GM19328 (cell line): ENCODE results near the gene CENPC.
"Not testable (repeated sequence)": the region's sequence is repeated elsewhere in the genome, so short reads cannot be mapped to it uniquely, and the experiment has no call there.

Source experiments
- ATAC-seq: cut with Tn5 transposase; IDR thresholded peaks from one replicate; pipeline ENCODE4 v1.9.1; 2021; ENCODE audit warnings: mild to moderate bottlenecking, moderate library complexity; ENCODE audit not compliant: unreplicated experiment

Gene CENPC

GRCh38 chr4:67550857-67551256, 5.6 kb upstream of the CENPC start:
- peak; percentile 21 for ATAC-seq

- ATAC-seq = peak; percentile 45
Observed at GRCh38 chr4:67550451-67550850, 5.1 kb upstream of the CENPC start.

GRCh38 chr4:67549123-67549522, 3.8 kb upstream of the CENPC start:
- ATAC-seq = peak; percentile 19

DNA sequence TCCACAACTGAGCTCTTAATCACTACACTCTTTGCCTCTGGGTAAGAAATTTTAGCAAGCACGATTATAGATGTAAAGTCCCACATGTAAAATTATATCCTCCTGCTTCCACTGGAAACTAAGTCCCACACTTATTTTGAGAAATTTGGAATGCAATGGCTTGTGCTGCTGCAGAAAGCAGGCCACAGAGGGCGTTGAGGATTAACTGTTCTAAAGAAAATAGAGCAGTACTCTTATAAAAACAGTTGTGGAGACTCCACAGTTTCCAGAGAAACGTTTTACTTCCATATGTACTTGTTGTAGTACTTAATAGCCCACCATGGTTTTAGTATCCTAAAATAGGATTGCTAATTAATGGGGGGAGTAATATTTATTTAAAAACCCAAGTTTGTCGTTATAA, 1.7 kb upstream of the CENPC start:
- ATAC-seq = no peak

GRCh38 chr4:67546004-67546356, 677 bp upstream of the CENPC start:
- ATAC-seq = no peak

DNA sequence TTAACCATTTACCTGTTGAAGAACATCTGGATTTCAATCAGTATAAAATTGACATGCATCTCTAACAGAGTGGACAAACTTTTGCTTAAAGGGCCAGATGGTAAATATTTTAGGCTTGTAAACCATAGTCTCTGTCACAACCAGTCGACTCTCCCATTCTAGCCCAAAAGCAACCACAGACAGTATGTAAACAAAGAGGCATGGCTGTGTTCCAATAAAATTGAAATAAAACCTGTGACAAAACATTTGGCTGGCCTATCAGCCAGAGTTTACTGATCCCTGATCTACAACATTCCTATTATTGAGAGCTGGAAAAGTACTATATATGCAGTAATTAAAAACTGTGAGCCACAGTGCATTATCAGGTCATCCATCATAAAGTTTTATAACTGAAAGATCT, 3.2 kb downstream of the CENPC start:
- ATAC-seq = no peak

GRCh38 chr4:67539830-67540229, 5.5 kb downstream of the CENPC start:
- no peak for ATAC-seq

- no peak for ATAC-seq
Observed at GRCh38 chr4:67535280-67535840, 9.9 kb downstream of the CENPC start.

DNA sequence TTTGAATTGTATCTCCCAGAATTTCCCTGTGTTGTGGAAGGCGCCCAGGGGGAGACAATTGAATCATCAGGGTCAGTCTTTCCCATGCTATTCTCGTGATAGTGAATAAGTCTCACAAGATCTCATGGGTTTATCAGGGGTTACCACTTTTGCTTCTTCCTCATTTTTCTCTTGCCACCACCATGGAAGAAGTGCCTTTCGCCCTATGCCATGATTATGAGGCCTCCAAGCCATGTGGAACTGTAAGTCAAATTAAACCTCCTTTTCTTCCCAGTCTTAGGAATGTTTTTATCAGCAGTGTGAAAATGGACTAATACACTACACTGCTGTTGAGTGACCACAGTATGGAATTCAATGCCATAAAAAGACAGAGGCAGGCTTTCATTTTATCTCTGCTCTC, 12.2 kb downstream of the CENPC start:
- no peak for ATAC-seq

DNA sequence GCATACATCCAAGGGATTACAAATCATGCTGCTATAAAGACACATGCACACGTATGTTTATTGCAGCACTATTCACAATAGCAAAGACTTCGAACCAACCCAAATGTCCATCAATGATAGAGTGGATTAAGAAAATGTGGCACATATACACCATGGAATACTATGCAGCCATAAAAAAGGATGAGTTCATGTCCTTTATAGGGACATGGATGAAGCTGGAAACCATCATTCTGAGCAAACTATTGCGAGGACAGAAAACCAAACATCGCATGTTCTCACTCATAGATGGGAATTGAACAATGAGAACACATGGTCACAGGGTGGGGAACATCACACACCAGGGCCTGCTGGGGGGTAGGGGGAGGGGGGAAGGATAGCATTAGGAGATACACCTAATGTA, 12.9 kb downstream of the CENPC start:
- ATAC-seq = not testable (repeated sequence)

GRCh38 chr4:67531379-67531962, 13.8 kb downstream of the CENPC start:
- no peak for ATAC-seq

GRCh38 chr4:67524140-67524539, 21.2 kb downstream of the CENPC start:
- not testable (repeated sequence) for ATAC-seq

DNA sequence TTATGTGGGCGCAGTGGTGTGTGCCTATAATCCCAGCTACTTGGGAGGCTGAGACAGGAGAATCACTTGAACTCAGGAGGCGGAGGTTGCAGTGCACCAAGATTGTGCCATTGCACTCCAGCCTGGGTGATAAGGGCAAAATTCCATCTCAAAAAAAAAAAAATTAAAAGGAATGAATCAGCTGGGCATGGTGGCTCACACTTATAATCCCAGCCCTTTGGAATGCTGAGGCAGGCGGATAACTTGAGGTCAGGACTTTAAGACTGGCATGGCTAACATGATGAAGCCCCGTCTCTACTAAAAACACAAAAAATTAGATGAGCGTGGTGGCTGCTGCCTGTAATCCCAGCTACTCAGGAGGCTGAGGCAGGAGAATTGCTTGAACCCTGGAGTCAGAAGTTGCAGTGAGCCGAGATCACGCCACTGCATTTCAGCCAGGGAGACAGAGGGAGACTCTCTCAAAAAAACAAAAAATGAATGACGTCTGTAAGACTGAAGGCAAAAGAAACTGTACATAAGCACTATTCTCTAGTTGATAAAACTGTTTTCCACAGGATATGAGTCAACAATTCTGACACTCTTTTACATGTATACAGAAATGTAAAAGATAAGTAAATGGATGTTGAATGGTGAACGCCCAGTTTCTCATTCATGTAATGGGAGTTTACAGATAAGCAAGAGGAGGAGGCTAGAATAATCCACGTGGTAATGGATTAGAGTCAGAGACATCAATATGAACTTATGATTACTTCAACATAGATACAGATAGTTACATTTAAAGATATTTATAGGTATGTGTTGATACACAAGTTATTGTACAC, 22.2 kb downstream of the CENPC start:
- no peak for ATAC-seq

DNA sequence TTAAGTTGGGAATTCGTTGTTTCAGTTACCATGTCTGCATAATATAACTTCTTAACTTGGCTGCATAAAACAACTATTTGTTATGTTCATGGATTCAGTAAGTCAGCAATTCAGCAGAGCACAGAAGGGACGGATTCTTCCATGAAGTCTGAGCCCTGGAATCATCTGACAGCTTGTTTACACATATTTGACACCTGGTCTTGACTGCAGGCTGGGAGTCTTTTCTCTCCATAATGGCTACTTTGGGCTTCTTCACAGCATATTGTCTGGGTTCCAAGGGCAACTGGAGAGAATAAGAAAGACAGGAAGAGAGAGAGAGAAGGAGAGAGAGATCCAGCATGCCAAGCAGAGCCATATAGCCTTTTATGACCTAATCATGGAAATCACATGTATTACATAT, 23.1 kb downstream of the CENPC start:
- ATAC-seq = no peak

DNA sequence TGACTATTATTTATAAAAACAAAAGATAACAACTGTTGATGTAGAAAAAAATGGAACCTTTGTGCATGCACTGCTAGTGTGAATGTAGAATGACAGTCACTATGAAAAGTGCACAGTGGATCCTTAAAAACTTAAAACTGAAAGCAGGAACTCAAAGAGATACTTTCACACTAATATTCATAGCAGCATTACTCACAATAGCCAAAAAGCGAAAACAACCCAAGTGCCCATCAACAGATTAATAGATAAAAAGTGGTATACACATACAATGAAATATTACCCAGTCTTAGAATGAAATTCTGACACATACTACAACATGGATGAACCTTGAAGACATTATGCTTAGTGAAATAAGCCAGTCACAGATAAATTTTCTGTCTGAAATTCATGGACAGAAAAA, 23.8 kb downstream of the CENPC start:
- ATAC-seq = no peak

GRCh38 chr4:67520141-67520540, 25.2 kb downstream of the CENPC start:
- ATAC-seq = no peak

DNA sequence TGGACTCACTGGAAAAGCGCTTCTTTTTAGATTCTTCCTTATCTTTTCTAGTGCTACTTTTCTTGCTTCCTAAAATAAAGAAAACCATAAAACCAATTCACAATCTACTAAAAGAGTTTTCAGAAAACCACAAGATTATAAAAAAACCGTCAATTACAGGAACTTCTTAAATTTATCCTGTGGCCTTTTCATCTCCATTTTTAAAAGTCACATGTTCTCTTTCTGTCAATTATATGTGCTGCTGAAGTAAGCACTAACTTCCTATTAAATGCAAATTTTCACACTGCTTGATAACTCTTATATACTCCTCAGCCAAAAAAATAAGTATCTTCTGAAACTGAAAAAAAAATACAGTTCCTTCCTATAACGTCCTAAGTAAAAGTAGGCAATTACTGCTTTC, 32.8 kb downstream of the CENPC start:
- no peak for ATAC-seq

GRCh38 chr4:67500373-67500772, 44.9 kb downstream of the CENPC start:
- no peak for ATAC-seq

DNA sequence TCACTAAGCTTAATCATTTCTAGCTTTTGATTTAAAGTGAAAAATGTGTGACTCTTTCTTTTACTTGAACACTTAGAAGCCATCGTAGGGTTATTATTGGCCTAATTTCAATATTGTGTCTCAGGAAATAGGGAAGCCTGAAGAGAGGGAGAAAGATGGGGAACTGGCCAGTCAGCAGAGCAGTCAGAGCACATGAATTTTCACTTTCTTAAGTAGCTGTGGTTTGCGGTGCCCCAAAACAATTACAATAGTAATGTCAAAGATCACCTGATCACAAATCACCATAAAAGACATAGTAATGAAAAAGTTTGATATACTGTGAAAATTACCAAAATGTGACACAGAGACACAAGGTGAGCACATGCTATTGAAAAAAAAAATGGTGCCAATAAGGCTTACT, 45.5 kb downstream of the CENPC start:
- no peak for ATAC-seq

GRCh38 chr4:67483868-67484602, 61.3 kb downstream of the CENPC start:
- ATAC-seq = no peak

DNA sequence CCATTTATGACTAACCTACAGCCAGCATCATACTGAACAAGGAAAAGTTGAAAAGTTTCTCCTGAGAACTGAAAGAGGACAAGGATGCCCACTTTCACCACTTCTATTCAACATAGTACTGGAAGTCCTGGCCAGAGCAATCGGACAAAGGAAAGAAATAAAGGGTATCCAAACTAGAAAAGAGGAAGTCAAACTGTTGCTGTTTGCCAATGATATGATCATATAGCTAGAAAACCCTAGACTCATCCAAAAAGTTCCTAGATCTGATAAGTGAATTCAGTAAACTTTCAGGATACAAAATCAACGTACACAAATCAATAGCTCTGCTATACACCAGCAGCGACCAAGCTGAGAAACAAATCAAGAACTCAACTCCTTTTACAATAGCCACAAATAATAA, 64.5 kb downstream of the CENPC start:
- ATAC-seq = no peak

DNA sequence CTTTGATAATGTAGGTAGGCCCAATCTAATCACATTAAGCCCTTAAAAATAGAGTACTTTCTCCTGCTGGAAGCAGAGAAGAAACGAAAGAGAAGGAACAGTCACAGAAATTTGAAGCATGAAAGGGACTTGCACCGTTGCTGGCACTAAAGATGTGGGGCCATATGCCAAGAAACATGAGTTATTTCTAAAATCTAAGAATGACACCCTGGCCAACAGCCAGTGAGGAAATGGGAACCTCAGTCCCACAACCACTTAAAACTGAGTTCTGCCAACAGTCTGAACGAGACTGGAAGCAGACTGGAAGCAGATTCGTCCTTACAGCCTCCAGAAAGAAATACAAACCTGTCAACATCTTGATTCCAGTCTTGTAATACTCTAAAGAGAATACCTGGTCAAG, 70.1 kb downstream of the CENPC start:
- ATAC-seq = no peak
